GM12878 (cell line): ENCODE results near the gene CAPS. TPM values are rescaled to one million over a fixed set of nuclear protein-coding genes. Genes with fewer than 3 reads are reported as not detected.

ENCODE experiments used
- ATAC-seq: fragments of 200-7000 bp; cut with Tn5 transposase; 3 replicates; pipeline ENCODE4 v1.9.1; 2020; ENCODE audit warnings: mild to moderate bottlenecking, moderate library complexity
- BruUV-seq: library from RNA; stranded (reverse); fragments of 400-500 nt; replicated peaks from 2 replicates; lab custom pipeline; 2021; lab: Mats Ljungman, UMichigan
- CTCF ChIA-PET: fragments of 300-600 bp; sonication (Branson Sonifier 250); formaldehyde crosslinking; extraction: SDS; loops from one replicate; lab custom pipeline; 2021; ENCODE audit warnings: inconsistent platforms; lab: Yijun Ruan, JAX
- POLR2A ChIA-PET: fragments of 350-600 bp; formaldehyde crosslinking; extraction: SDS; loops from one replicate; lab custom pipeline; 2021; ENCODE audit warnings: inconsistent platforms; lab: Charles Lee
- RAD21 ChIA-PET: fragments of 300-600 bp; sonication (Branson Sonifier 250); formaldehyde crosslinking; loops from one replicate; lab custom pipeline; 2023; ENCODE audit warnings: antibody characterized with exemption; ENCODE audit not compliant: unreplicated experiment; lab: Charles Lee
- SMC1A ChIA-PET: fragments of 300-600 bp; sonication (Branson Sonifier 250); formaldehyde crosslinking; loops from one replicate; lab custom pipeline; 2023; ENCODE audit not compliant: unreplicated experiment, uncharacterized antibody; lab: Charles Lee
- DNase-seq: peaks from one replicate; pipeline ENCODE4 v3.0.0-alpha.2; 2011; ENCODE audit warnings: low read depth, low spot score
- FAIRE-seq: peaks from 3 replicates; lab custom pipeline; 2011; peaks lifted over from hg19 to GRCh38; lab: Jason Lieb, UNC
- H2AFZ ChIP-seq: 2 replicates; pipeline ENCODE4 v1.6.0; 2011; ENCODE audit warnings: low read depth, low read length, control low read depth; ENCODE audit not compliant: control insufficient read depth
- H3K27ac ChIP-seq: 2 replicates; pipeline ENCODE4 v1.5.1; 2011; ENCODE audit warnings: control low read depth; ENCODE audit not compliant: control insufficient read depth, insufficient read depth
- H3K27me3 ChIP-seq, 2 experiments: replicated peaks in 1 of 2; 2 replicates each; pipeline versions ENCODE4 v1.6.0 to v1.6.1; 2011; ENCODE audit warnings: low read length in 1 of 2; ENCODE audit not compliant: control insufficient read depth in 2 of 2, insufficient read depth in 2 of 2
- H3K36me3 ChIP-seq, 2 experiments: 2 replicates each; pipeline ENCODE4 v1.5.1; 2011; ENCODE audit warnings: low read length in 1 of 2; ENCODE audit not compliant: control insufficient read depth in 2 of 2, insufficient read depth in 2 of 2
- H3K4me1 ChIP-seq: 2 replicates; pipeline ENCODE4 v1.6.1; 2011; ENCODE audit warnings: mild to moderate bottlenecking, low read length, moderate library complexity, mixed read lengths; ENCODE audit not compliant: control insufficient read depth, insufficient read depth
- H3K4me2 ChIP-seq: 2 replicates; pipeline ENCODE4 v1.6.0; 2011; ENCODE audit warnings: control low read depth; ENCODE audit not compliant: control insufficient read depth, insufficient read depth
- H3K4me3 ChIP-seq: fragments of 200-600 bp; sonication (generic); 2 replicates; pipeline ENCODE4 v1.5.1; 2016
- H3K79me2 ChIP-seq: 2 replicates; pipeline ENCODE4 v1.6.0; 2011; ENCODE audit warnings: low read length; ENCODE audit not compliant: control insufficient read depth, insufficient read depth
- H3K9ac ChIP-seq: 2 replicates; pipeline ENCODE4 v1.8.0; 2011; ENCODE audit warnings: low read length, control low read depth, mixed read lengths; ENCODE audit not compliant: control insufficient read depth, insufficient read depth
- H3K9me3 ChIP-seq: replicated peaks from 3 replicates; pipeline ENCODE4 v1.5.1; 2011; ENCODE audit warnings: mild to moderate bottlenecking, low read length; ENCODE audit not compliant: control insufficient read depth, insufficient read depth
- H4K20me1 ChIP-seq: 2 replicates; pipeline ENCODE4 v1.6.0; 2011; ENCODE audit not compliant: control insufficient read depth, insufficient read depth
- ATF7 ChIP-seq: fragments of 450-650 bp; IDR thresholded peaks from 2 replicates; pipeline ENCODE4 v1.6.1; 2016; ENCODE audit warnings: low read depth, mild to moderate bottlenecking
- CHD2 ChIP-seq: IDR thresholded peaks from 2 replicates; pipeline ENCODE4 v1.6.1; 2011; ENCODE audit warnings: low read depth, low read length, improper control_type of control experiment, borderline replicate concordance
- EGR1 ChIP-seq, 2 experiments: IDR thresholded peaks; 1 replicate in 1 of 2; 2 replicates in 1 of 2; pipeline ENCODE4 v1.6.1; 2011 to 2012; ENCODE audit warnings: low read depth in 2 of 2, low read length in 2 of 2, borderline replicate concordance in 1 of 2, mild to moderate bottlenecking in 1 of 2, moderate library complexity in 1 of 2
- HCFC1 ChIP-seq: fragments of 150-350 bp; IDR thresholded peaks from 2 replicates; pipeline ENCODE4 v1.6.1; 2014; ENCODE audit warnings: low read length
- HDAC2 ChIP-seq: fragments of 200-600 bp; sonication (generic); IDR thresholded peaks from 2 replicates; pipeline ENCODE4 v1.6.1; 2017
- HDAC6 ChIP-seq: fragments of 200-600 bp; sonication (generic); IDR thresholded peaks from one replicate; pipeline ENCODE4 v1.8.0; 2017; ENCODE audit warnings: antibody characterized with exemption; ENCODE audit not compliant: unreplicated experiment
- IRF3 ChIP-seq: fragments of 450-650 bp; IDR thresholded peaks from 2 replicates; pipeline ENCODE4 v1.6.1; 2014; ENCODE audit warnings: mild to moderate bottlenecking
- KAT2A ChIP-seq: conservative IDR thresholded peaks from 2 replicates; pipeline ENCODE4 v1.6.1; 2011; ENCODE audit warnings: low read depth, low read length; ENCODE audit not compliant: control insufficient read depth
- KLF5 ChIP-seq: fragments of 450-650 bp; IDR thresholded peaks from 2 replicates; pipeline ENCODE4 v1.6.1; 2014; ENCODE audit warnings: mild to moderate bottlenecking; ENCODE audit not compliant: partially characterized antibody
- MYB ChIP-seq: fragments of 150-350 bp; IDR thresholded peaks from 2 replicates; pipeline ENCODE4 v1.6.1; 2014; ENCODE audit warnings: mild to moderate bottlenecking, low read depth, low read length, borderline replicate concordance
- NFIC ChIP-seq: IDR thresholded peaks from 2 replicates; pipeline ENCODE4 v1.6.1; 2012; ENCODE audit warnings: low read depth, mild to moderate bottlenecking, inconsistent platforms, low read length, moderate library complexity
- POLR2AphosphoS2 ChIP-seq: IDR thresholded peaks from 2 replicates; pipeline ENCODE4 v1.6.1; 2011; ENCODE audit warnings: low read depth, mild to moderate bottlenecking, low read length, improper control_type of control experiment, moderate library complexity
- RBBP5 ChIP-seq: fragments of 200-600 bp; sonication (generic); conservative IDR thresholded peaks from 2 replicates; pipeline ENCODE4 v1.6.1; 2016
- RFX5 ChIP-seq: IDR thresholded peaks from 2 replicates; pipeline ENCODE4 v1.6.1; 2011; ENCODE audit warnings: low read depth, low read length, improper control_type of control experiment
- SREBF1 ChIP-seq: IDR thresholded peaks from 2 replicates; pipeline ENCODE4 v1.6.1; 2012; ENCODE audit warnings: mild to moderate bottlenecking, low read length
- STAT3 ChIP-seq: IDR thresholded peaks from 2 replicates; pipeline ENCODE4 v1.6.1; 2011; ENCODE audit warnings: low read depth, low read length, improper control_type of control experiment
- ZNF24 ChIP-seq: fragments of 450-650 bp; IDR thresholded peaks from 2 replicates; pipeline ENCODE4 v1.6.1; 2017; ENCODE audit warnings: antibody characterized with exemption, mild to moderate bottlenecking
- ZNF274 ChIP-seq: IDR thresholded peaks from one replicate; pipeline ENCODE4 v1.8.0; 2011; ENCODE audit not compliant: insufficient read length, insufficient read depth
- WGBS: methylation state at CpG from one replicate; pipeline ENCODE4 v1.1.6; 2016; ENCODE audit warnings: low lambda C conversion rate; ENCODE audit not compliant: insufficient replicate concordance, insufficient coverage; ENCODE audit errors: missing lambda C conversion rate; 5-methylcytosine and 5-hydroxymethylcytosine counted together
- in situ Hi-C: fragments of 300-500 bp; cut with MboI; formaldehyde crosslinking; loops from 9 replicates; pipeline ENCODE4 v1.14.3; 2018; ENCODE audit warnings: mixed read lengths
- intact Hi-C: fragments of 100-400 bp; cut with micrococcal nuclease; formaldehyde crosslinking; loops from one replicate; pipeline ENCODE4 v1.14.2; 2022; ENCODE audit not compliant: unreplicated experiment
- polyA plus RNA-seq, 11 experiments: library from polyadenylated mRNA; depleted of rRNA in 4 of 11; unstranded in 6 of 11; stranded (reverse) in 5 of 11; fragments of >200 nt; fragmentation: Nextera tagmentation in 4 of 11; fragmentation: Illumina TruSeq in 1 of 11; extraction: Ambion mirVana in 4 of 11; extraction: Trizol in 1 of 11; gene quantifications; 1 replicate in 1 of 11; 2 replicates in 10 of 11; pipeline versions ENCODE4 v1.2.1 to v1.2.3, GENCODE V29; 2011 to 2016; ENCODE audit warnings: inconsistent platforms in 2 of 11, missing spikeins in 2 of 11, low read depth in 1 of 11
- total RNA-seq, 4 experiments: library from RNA; depleted of rRNA in 3 of 4; stranded (reverse); fragments of >200 nt in 3 of 4; fragmentation: Illumina TruSeq in 1 of 4; extraction: Trizol in 1 of 4; gene quantifications; 2 replicates each; pipeline versions ENCODE4 v1.2.1 to v1.2.3, GENCODE V29; 2013 to 2021
- TF ChIP-seq, protein P1 (sequence below): IDR thresholded peaks from 2 replicates; pipeline ENCODE4 v1.6.1; 2012; ENCODE audit warnings: low read depth, low read length, improper control_type of control experiment
- TF ChIP-seq, protein P2 (sequence below): IDR thresholded peaks from 2 replicates; pipeline ENCODE4 v1.6.1; 2011; ENCODE audit warnings: borderline replicate concordance, low read depth, mild to moderate bottlenecking, moderate library complexity, mixed read lengths, low read length; ENCODE audit not compliant: insufficient read depth; ENCODE audit errors: extremely low read length

CAPS gene
- total and polyA plus RNA-seq, 10 of the 15 experiments (the other 5 are each of a cell fraction or from before 2014, with no cell fraction given) = 0.09 to 6.9 (median 2.9) TPM

DNA sequence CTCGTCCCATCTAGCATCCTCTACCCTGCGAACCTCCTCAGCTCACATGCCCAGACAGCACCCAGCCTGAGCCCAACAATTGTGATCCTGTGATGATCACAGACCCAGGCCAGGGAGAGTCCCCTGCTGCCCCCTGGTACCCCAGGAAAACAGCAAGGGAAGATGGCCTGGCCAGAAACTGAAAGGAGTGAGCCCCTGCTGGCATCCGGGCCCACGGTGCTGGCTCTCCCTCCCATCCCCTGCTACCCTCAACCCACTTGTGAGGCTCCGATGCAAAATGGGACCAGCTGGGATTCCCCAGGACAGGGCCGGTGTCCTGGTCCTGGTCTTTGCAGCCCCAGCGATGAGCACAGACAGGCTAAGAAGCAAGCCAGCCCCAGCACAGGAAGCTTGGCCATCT, 49.8 kb downstream of the CAPS start:
- Histone ChIP-seq H3K27me3 (no peaks in the 10 kb centered on the region), H3K4me2 (no peak overlapping the region), H3K27ac (no peak overlapping the region), H3K4me3 (no peak overlapping the region), H3K79me2 (peaks cover 89% of the 10 kb centered on the region), H3K36me3 (peaks cover 3 to 8% of the 10 kb centered on the region in 2 experiments), H4K20me1 (peaks cover 39% of the 10 kb centered on the region), H2AFZ (no peak overlapping the region), H3K9ac (no peak overlapping the region), H3K4me1 (peaks cover 26% of the 10 kb centered on the region), H3K9me3 (no peaks in the 10 kb centered on the region)
- DNase-seq (no peak), FAIRE-seq (no peak), ATAC-seq (no peak)
- no TSS peak for BruUV-seq
- in situ Hi-C loops (no loop called here), intact Hi-C loops (no loop called here)
- SMC1A ChIA-PET = no interaction called here
- CTCF ChIA-PET = interaction anchor here (0.6 kb wide), 1 partner anchor 84 kb away, joined by 3 read pairs; no protein-coding TSS in a partner anchor
- POLR2A ChIA-PET = no interaction called here
- TF ChIP-seq IRF3 (no peak), MYB (no peak), ATF7 (no peak), ZNF274 (no peak), KAT2A (no peak), HDAC6 (no peak), STAT3 (no peak), SREBF1 (no peak), RFX5 (no peak), EGR1 (IDR thresholded peaks at IDR 0.05; ENCODE audit: borderline replicate concordance in 1 of 2, low read depth in 2 of 2, low read length in 2 of 2) (no peak), CHD2 (no peak), KLF5 (no peak), POLR2AphosphoS2 (no peak), NFIC (no peak), HDAC2 (no peak), HCFC1 (no peak), RBBP5 (no peak), ZNF24 (no peak)
- TF ChIP-seq, protein P1, sequence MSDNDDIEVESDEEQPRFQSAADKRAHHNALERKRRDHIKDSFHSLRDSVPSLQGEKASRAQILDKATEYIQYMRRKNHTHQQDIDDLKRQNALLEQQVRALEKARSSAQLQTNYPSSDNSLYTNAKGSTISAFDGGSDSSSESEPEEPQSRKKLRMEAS = no peak
- TF ChIP-seq, protein P2, sequence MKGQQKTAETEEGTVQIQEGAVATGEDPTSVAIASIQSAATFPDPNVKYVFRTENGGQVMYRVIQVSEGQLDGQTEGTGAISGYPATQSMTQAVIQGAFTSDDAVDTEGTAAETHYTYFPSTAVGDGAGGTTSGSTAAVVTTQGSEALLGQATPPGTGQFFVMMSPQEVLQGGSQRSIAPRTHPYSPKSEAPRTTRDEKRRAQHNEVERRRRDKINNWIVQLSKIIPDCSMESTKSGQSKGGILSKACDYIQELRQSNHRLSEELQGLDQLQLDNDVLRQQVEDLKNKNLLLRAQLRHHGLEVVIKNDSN = no peak
- 93% methylated on average over 7 of the region's 7 CpGs for WGBS
- RAD21 ChIA-PET = no interaction called here
